Glomerular endothelial cell (primary cell): Measurements from ENCODE around the gene RAPH1. TPM values are rescaled to one million over a fixed set of nuclear protein-coding genes. Genes with fewer than 3 reads are reported as not detected.

Experiments used
- DNase-seq: peaks from one replicate; pipeline ENCODE4 v3.0.0-alpha.2; 2011; ENCODE audit warnings: low read depth, low spot score; ENCODE audit errors: extremely low read depth
- total RNA-seq: library from RNA; depleted of rRNA; stranded (reverse); fragments of >200 nt; gene quantifications from 2 replicates; pipeline ENCODE4 v1.2.3, GENCODE V29; 2015

RAPH1 gene
- total RNA-seq: 62.1 and 69.8 TPM in 2 replicates

DNA sequence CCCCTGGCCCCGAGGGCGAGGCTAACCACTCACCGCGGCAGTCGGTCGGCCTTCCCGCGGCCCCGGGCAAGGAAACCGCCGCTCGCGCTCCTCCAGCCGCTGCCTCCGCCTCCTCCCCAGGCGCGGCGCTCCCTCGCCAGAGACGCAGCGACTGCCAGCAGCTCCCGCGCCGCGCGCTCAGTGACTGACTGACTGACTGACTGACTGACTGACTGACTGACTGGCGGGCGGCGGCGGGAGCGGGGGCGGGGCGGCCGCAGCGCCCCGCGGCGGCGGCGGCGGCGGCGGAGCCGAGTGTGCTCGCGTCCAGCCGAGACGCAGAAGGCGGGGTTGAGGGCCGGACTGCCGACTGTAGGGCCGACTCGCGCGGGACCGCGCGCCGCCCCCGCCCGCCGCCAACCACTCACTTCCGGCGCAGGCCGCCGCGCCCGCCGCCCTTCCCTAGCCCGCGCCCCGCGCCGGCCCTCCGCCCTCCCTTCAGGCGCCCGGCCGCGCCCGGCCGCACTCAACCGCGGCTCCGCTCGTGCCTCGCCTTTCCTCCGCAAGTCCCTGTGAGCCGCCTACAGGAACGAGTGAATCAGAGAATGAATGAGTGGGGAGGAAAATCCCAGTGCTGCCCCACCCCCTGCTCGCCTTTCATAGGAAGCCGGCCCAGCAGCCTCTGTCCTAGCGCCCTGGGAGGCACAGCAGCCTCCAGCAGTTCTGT, at the start of gene RAPH1:
Gene RAPH1 (minus strand): TSS at position 224 of the 706 bp plus-strand sequence. CDS start 39,948 bp downstream, outside the sequence.
- no peak for DNase-seq

DNA sequence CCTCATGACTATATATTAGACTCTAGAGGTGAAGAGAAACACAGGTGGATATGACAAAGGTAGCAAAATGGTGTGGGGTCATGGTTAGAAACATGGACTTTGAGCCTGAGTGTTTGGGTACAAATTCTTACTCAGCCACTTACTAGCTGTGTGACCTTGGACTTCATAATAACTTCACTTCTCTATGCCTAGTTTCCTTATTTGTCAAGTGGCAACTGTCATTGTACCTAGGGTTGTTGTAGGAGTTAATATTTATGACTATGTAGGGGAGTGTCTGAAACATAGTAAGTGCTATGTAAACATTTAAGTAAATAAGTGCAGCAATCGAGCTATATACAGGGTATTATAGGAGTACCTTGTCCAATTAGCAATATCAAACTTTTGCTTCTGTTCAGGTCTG, 49.7 kb upstream of the RAPH1 start:
- no peak for DNase-seq

- DNase-seq: no peak
Observed at GRCh38 chr2:203583701-203584100, 48.6 kb upstream of the RAPH1 start.

DNA sequence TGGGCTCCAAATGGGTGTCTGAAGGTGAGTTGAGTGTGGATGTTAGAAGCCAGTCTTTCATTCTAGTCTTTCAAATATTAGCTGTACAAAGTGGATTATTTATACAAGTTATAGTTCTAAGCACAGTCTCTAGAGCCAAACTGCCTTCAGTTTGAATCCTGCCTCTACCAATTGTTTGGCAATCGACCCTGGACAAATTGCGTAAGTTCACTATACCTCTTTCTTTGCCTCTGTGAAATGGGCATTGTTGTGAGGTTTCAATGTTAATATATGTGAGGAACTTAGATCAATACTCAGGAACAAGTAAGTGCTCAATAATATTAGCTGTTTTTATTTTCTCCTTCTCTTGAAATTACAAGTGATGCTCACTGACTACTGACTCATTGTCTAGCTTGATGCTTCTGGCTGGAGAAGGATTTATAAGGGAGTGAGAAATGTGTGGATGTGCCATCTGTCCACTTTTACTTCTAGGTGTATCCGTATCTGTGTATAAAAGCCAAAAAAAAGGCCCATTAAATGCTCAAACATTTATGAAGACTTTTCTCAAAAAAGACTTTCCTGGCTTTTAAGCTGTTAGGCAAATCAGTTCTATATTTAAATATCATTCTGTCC, 48.1 kb upstream of the RAPH1 start:
- no peak for DNase-seq

- no peak for DNase-seq
Observed at GRCh38 chr2:203582468-203582867, 47.4 kb upstream of the RAPH1 start.

DNA sequence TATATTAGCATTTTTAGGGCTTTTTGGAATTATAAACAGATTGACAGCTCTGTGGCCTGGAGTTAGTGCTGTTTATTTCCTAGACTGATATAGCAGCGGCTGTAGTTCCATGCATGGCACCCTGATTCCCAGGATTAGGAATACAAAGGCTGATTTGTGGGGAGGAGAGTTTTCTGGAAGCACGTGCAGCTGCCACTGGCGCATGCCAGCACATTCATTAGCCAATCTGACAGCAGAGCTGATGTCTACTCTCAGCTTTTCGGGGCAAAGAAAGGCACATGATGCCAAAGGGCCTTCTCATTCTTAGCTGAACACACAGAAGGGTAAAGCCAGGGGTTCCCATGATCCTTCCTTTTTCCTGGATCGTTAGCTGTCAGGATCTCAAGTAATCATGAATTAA, 45.7 kb upstream of the RAPH1 start:
- DNase-seq: no peak

GRCh38 chr2:203579730-203580129, 44.6 kb upstream of the RAPH1 start:
- no peak for DNase-seq

DNA sequence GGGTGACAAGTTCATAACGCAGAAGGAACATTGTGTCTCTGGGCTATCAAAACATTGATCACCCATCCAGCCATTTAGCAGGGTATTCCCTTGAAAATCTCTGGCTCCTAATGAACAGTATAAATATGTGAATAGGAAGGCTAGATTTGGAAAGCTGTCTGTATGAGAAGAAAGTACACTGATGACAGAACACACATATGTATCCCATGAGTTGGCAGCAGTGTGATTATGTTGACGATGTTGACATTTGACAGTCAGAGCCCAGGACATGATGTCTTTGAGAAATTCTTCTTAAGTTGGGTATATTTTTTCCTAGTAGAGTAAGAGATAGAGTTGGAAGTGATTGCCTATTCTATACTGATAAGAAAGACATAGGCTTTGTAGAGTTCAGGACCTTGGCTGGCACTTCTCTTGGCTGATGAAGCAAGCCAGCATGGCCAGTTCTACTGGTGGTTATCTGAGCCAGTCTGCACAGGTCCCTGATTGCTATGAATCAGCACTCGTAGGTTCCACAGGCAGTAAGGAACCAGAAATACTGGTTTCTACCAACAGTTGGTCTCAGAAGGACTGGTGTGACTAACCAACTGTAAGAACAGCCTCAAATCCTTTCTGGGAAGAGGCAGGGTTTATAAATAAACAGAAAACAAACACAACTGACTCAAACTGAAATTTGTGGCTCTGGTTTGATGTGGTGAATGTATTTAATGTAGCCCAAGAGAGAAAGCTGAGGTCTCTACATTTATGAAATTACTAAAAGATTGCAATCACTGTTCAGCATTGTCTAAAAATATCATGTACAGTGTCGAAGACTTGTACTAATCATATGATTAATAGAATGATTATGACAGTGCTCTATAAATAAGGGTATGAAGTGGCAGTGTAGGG, 43.9 kb upstream of the RAPH1 start:
- DNase-seq: no peak

- no peak for DNase-seq
Observed at GRCh38 chr2:203574824-203575223, 39.7 kb upstream of the RAPH1 start.

DNA sequence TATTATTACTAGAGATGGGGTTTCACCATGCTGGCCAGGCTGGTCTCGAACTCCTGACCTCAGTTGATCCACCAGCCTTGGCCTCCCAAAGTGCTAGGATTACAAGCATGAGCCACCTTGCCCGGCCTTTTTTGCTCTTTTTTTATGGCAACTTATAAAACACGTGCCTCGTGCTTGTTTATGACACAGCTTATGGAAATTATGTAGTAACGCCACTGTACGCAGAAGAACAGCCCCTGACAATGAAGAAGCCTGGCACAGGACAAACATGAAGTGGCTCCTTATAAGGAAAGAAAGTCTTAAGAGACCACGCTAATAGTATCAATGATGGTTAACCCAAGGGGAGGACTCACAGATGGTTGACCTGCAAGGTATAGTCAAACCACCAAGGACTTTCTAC, 37.2 kb upstream of the RAPH1 start:
- DNase-seq: no peak

- no peak for DNase-seq
Observed at GRCh38 chr2:203569677-203570316, 34.7 kb upstream of the RAPH1 start.

- DNase-seq: no peak
Observed at GRCh38 chr2:203567691-203568090, 32.6 kb upstream of the RAPH1 start.

DNA sequence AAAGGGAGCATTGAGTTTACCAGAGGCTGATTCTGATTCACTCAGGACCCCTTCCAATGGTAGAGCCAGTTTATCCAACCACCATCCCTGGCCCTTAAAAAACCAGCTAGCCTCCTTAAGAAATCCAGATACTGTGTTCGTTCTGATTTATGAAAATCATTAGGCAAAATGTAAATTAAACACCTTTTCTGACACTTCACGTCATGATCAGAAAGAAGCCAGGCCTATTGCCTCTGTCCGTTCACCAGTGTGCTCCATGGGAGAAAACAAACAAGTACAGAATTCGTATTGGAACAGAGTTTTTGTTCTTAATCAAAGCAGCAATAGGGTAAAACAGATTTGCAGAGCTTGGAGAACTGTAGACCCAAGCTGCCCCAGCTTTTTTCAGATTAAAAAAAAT, 31.1 kb upstream of the RAPH1 start:
- DNase-seq: no peak

- DNase-seq: no peak
Observed at GRCh38 chr2:203565076-203565475, 30.0 kb upstream of the RAPH1 start.

DNA sequence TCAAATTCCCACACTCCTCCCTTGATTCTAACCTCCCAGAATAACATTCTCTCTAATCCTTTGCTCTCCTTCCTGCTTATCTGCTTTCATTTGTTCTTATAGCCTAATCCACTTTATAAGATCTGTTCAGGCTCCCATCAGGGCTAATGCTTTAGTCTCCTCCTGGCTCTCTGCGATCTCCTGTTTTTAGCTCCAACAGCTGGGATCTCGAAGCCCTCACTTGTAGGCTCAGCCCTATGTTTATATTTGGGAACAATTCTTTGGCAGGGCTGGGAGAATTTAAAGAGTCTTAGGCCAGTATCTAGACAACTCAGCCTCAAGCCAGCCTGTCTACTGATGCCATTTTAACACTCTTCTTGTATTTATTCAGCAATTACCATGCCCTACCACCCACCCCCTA, 27.2 kb upstream of the RAPH1 start:
- no peak for DNase-seq

GRCh38 chr2:203559641-203560040, 24.5 kb upstream of the RAPH1 start:
- no peak for DNase-seq

- no peak for DNase-seq
Observed at GRCh38 chr2:203553784-203554183, 18.7 kb upstream of the RAPH1 start.

- no peak for DNase-seq
Observed at GRCh38 chr2:203551778-203552177, 16.7 kb upstream of the RAPH1 start.

DNA sequence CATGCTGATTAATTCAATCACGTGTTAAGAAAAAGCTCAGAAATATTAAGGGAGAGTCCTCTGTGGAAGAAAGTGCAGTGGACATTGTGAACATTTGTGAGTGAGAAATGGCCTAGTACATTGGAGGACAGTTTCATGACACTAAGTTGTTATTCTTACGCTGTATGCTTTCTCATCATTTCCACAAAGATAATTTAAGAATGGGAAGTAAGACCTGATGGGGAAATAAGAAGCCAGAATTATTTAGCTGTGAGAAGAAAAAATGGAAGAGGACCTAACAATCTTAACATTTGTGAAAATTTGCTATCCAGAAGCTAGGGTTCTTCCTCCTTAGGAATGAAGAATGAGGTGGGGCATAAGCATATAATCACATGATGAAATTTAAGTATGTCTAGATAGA, 15.2 kb upstream of the RAPH1 start:
- no peak for DNase-seq

DNA sequence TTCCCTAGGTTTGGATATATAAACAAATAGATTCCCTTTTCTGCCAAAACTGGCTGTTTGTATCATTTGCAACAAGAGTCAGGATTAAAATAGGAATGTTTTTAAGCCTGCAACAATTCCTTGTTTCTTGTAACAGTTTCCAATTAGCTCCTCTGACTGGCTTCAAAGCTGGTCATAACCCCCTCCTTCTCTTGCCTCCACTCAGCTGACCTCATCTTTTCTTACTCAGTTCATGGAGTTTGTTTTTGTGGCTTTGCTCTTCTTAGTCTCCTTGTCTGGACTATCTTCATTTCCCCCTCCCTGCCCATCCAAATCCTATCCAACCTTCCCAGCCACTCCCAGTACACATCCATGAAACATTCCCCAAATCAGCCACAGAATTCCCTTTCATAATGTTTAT, 14.3 kb upstream of the RAPH1 start:
- no peak for DNase-seq

DNA sequence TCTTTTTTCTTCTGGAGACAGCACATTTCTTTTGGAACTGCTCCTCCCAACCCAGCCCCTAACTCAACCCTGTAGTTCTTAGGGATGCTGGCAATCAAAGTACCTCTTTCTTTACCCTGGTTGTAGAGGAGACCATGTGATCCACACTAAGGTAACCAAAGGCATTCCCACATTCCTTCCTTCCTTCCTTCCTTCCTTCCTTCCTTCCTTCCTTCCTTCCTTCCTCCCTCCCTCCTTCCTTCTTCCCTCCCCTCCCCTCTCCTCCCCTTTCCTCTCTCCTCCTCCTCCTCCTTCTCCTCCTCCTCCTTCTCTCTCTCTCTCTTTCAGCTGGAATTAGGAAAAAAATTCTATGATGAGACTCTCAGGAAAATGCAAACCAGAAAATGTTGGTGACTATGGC, 13.8 kb upstream of the RAPH1 start:
- no peak for DNase-seq
